GM12878 (cell line): Measurements from ENCODE around the gene ADAMTS7. TPM values are rescaled to one million over a fixed set of nuclear protein-coding genes. Genes with fewer than 3 reads are reported as not detected.
"Not testable (repeated sequence)": the region's sequence is repeated elsewhere in the genome, so short reads cannot be mapped to it uniquely, and the experiment has no call there.

ENCODE experiments used
- ATAC-seq: fragments of 200-7000 bp; cut with Tn5 transposase; 3 replicates; pipeline ENCODE4 v1.9.1; 2020; ENCODE audit warnings: mild to moderate bottlenecking, moderate library complexity
- BruUV-seq: library from RNA; stranded (reverse); fragments of 400-500 nt; replicated peaks from 2 replicates; lab custom pipeline; 2021; lab: Mats Ljungman, UMichigan
- CTCF ChIA-PET: fragments of 300-600 bp; sonication (Branson Sonifier 250); formaldehyde crosslinking; extraction: SDS; loops from one replicate; lab custom pipeline; 2021; ENCODE audit warnings: inconsistent platforms; lab: Yijun Ruan, JAX
- POLR2A ChIA-PET: fragments of 350-600 bp; formaldehyde crosslinking; extraction: SDS; loops from one replicate; lab custom pipeline; 2021; ENCODE audit warnings: inconsistent platforms; lab: Charles Lee
- RAD21 ChIA-PET: fragments of 300-600 bp; sonication (Branson Sonifier 250); formaldehyde crosslinking; loops from one replicate; lab custom pipeline; 2023; ENCODE audit warnings: antibody characterized with exemption; ENCODE audit not compliant: unreplicated experiment; lab: Charles Lee
- SMC1A ChIA-PET: fragments of 300-600 bp; sonication (Branson Sonifier 250); formaldehyde crosslinking; loops from one replicate; lab custom pipeline; 2023; ENCODE audit not compliant: unreplicated experiment, uncharacterized antibody; lab: Charles Lee
- DNase-seq: peaks from one replicate; pipeline ENCODE4 v3.0.0-alpha.2; 2011; ENCODE audit warnings: low read depth, low spot score
- FAIRE-seq: peaks from 3 replicates; lab custom pipeline; 2011; peaks lifted over from hg19 to GRCh38; lab: Jason Lieb, UNC
- H2AFZ ChIP-seq: 2 replicates; pipeline ENCODE4 v1.6.0; 2011; ENCODE audit warnings: low read depth, low read length, control low read depth; ENCODE audit not compliant: control insufficient read depth
- H3K27ac ChIP-seq: 2 replicates; pipeline ENCODE4 v1.5.1; 2011; ENCODE audit warnings: control low read depth; ENCODE audit not compliant: control insufficient read depth, insufficient read depth
- H3K27me3 ChIP-seq, 2 experiments: replicated peaks in 1 of 2; 2 replicates each; pipeline versions ENCODE4 v1.6.0 to v1.6.1; 2011; ENCODE audit warnings: low read length in 1 of 2; ENCODE audit not compliant: control insufficient read depth in 2 of 2, insufficient read depth in 2 of 2
- H3K36me3 ChIP-seq, 2 experiments: 2 replicates each; pipeline ENCODE4 v1.5.1; 2011; ENCODE audit warnings: low read length in 1 of 2; ENCODE audit not compliant: control insufficient read depth in 2 of 2, insufficient read depth in 2 of 2
- H3K4me1 ChIP-seq: 2 replicates; pipeline ENCODE4 v1.6.1; 2011; ENCODE audit warnings: mild to moderate bottlenecking, low read length, moderate library complexity, mixed read lengths; ENCODE audit not compliant: control insufficient read depth, insufficient read depth
- H3K4me2 ChIP-seq: 2 replicates; pipeline ENCODE4 v1.6.0; 2011; ENCODE audit warnings: control low read depth; ENCODE audit not compliant: control insufficient read depth, insufficient read depth
- H3K4me3 ChIP-seq: fragments of 200-600 bp; sonication (generic); 2 replicates; pipeline ENCODE4 v1.5.1; 2016
- H3K79me2 ChIP-seq: 2 replicates; pipeline ENCODE4 v1.6.0; 2011; ENCODE audit warnings: low read length; ENCODE audit not compliant: control insufficient read depth, insufficient read depth
- H3K9ac ChIP-seq: 2 replicates; pipeline ENCODE4 v1.8.0; 2011; ENCODE audit warnings: low read length, control low read depth, mixed read lengths; ENCODE audit not compliant: control insufficient read depth, insufficient read depth
- H3K9me3 ChIP-seq: replicated peaks from 3 replicates; pipeline ENCODE4 v1.5.1; 2011; ENCODE audit warnings: mild to moderate bottlenecking, low read length; ENCODE audit not compliant: control insufficient read depth, insufficient read depth
- H4K20me1 ChIP-seq: 2 replicates; pipeline ENCODE4 v1.6.0; 2011; ENCODE audit not compliant: control insufficient read depth, insufficient read depth
- BCL3 ChIP-seq: IDR thresholded peaks from 2 replicates; pipeline ENCODE4 v1.6.1; 2011; ENCODE audit warnings: borderline replicate concordance, low read depth, mild to moderate bottlenecking, moderate library complexity, low read length; ENCODE audit not compliant: insufficient read depth, poor library complexity, severe bottlenecking
- CREM ChIP-seq: IDR thresholded peaks from 2 replicates; pipeline ENCODE4 v1.6.1; 2014; ENCODE audit warnings: antibody characterized with exemption, low read depth
- DPF2 ChIP-seq: fragments of 450-650 bp; IDR thresholded peaks from 2 replicates; pipeline ENCODE4 v1.6.1; 2017; ENCODE audit warnings: mild to moderate bottlenecking
- EGR1 ChIP-seq, 2 experiments: IDR thresholded peaks; 1 replicate in 1 of 2; 2 replicates in 1 of 2; pipeline ENCODE4 v1.6.1; 2011 to 2012; ENCODE audit warnings: low read depth in 2 of 2, low read length in 2 of 2, borderline replicate concordance in 1 of 2, mild to moderate bottlenecking in 1 of 2, moderate library complexity in 1 of 2
- IKZF2 ChIP-seq, 2 experiments: fragments of 450-650 bp; IDR thresholded peaks; 2 replicates each; pipeline ENCODE4 v1.6.1; 2017; ENCODE audit warnings: mild to moderate bottlenecking in 2 of 2, moderate library complexity in 2 of 2
- WGBS: methylation state at CpG from one replicate; pipeline ENCODE4 v1.1.6; 2016; ENCODE audit warnings: low lambda C conversion rate; ENCODE audit not compliant: insufficient replicate concordance, insufficient coverage; ENCODE audit errors: missing lambda C conversion rate; 5-methylcytosine and 5-hydroxymethylcytosine counted together
- in situ Hi-C: fragments of 300-500 bp; cut with MboI; formaldehyde crosslinking; loops from 9 replicates; pipeline ENCODE4 v1.14.3; 2018; ENCODE audit warnings: mixed read lengths
- intact Hi-C: fragments of 100-400 bp; cut with micrococcal nuclease; formaldehyde crosslinking; loops from one replicate; pipeline ENCODE4 v1.14.2; 2022; ENCODE audit not compliant: unreplicated experiment
- polyA plus RNA-seq, 11 experiments: library from polyadenylated mRNA; depleted of rRNA in 4 of 11; unstranded in 6 of 11; stranded (reverse) in 5 of 11; fragments of >200 nt; fragmentation: Nextera tagmentation in 4 of 11; fragmentation: Illumina TruSeq in 1 of 11; extraction: Ambion mirVana in 4 of 11; extraction: Trizol in 1 of 11; gene quantifications; 1 replicate in 1 of 11; 2 replicates in 10 of 11; pipeline versions ENCODE4 v1.2.1 to v1.2.3, GENCODE V29; 2011 to 2016; ENCODE audit warnings: inconsistent platforms in 2 of 11, missing spikeins in 2 of 11, low read depth in 1 of 11
- total RNA-seq, 4 experiments: library from RNA; depleted of rRNA in 3 of 4; stranded (reverse); fragments of >200 nt in 3 of 4; fragmentation: Illumina TruSeq in 1 of 4; extraction: Trizol in 1 of 4; gene quantifications; 2 replicates each; pipeline versions ENCODE4 v1.2.1 to v1.2.3, GENCODE V29; 2013 to 2021
- TF ChIP-seq, protein P1 (sequence below): fragments of 450-650 bp; formaldehyde crosslinking; IDR thresholded peaks from 2 replicates; pipeline ENCODE4 v1.4.0; 2022; ENCODE audit warnings: mild to moderate bottlenecking, moderate library complexity

ADAMTS7 gene
- total and polyA plus RNA-seq, 10 of the 15 experiments (the other 5 are each of a cell fraction or from before 2014, with no cell fraction given), result 0.03 to 0.28 (median 0.06) TPM; not detected in 6

DNA sequence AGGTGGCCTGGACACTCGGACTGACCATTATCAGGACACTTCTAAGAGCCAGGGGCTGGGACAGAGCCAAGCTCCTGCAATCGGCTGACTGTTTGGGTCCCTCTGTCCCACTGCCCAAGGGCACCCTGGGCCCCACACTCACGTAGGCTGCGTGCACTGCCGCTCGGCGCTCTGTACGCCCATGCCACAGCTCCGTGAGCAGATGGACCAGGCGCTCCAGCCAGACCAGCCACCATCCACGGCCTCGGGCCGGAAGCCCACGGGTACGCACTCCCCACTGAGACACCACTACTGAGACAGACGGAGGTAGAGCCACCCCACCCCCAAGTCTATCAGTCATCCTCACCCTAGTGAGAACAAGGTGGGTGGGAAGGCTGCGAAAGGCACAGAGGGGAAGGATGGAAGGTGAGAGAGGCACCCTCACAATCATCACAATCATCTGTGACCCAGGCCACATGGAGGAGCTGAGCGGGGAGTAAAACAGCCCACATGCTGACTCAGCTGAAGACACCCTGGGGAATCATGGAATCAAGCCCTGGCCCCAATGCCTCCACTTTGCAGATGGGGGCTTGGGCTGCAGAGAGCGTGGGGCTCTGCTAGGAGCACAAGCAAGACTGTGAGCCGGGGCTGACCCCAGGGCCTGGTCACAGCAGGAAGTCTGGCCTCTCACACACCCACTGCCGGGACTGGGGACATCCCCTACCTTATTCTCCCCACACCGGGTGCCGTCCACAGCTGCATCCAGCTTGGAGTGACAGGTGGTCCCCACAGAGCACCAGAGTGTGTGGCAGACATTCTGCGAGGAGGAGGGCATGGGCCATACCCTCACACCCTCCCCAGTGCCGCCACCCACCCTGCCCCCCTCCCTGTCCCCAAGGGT, 35.0 kb downstream of the ADAMTS7 start:
- H3K4me1 ChIP-seq, SMC1A ChIA-PET, RAD21 ChIA-PET, ATAC-seq, H3K36me3 ChIP-seq, H3K4me2 ChIP-seq, intact Hi-C loops, CTCF ChIA-PET, H3K9ac ChIP-seq, H4K20me1 ChIP-seq, BruUV-seq, FAIRE-seq, H3K27me3 ChIP-seq, H3K4me3 ChIP-seq, H3K79me2 ChIP-seq, DNase-seq, H3K27ac ChIP-seq, POLR2A ChIA-PET, H2AFZ ChIP-seq, H3K9me3 ChIP-seq: not testable (repeated sequence)
- in situ Hi-C loops, result loop anchor here (5.0 kb wide), 1 partner anchor 799 kb away; no protein-coding TSS in a partner anchor
- 48% methylated on average over 23 of the region's 25 CpGs for WGBS

GRCh38 chr15:78775472-78775871, 35.8 kb downstream of the ADAMTS7 start:
- Histone ChIP-seq H4K20me1 (no peaks in the 10 kb centered on the region), H3K9me3 (no peaks in the 10 kb centered on the region), H3K36me3 (no peaks in the 10 kb centered on the region), H3K27ac (no peak overlapping the region), H2AFZ (no peak overlapping the region), H3K9ac (no peak overlapping the region), H3K4me1 (no peaks in the 10 kb centered on the region), H3K27me3 (no peaks in the 10 kb centered on the region), H3K4me2 (no peak overlapping the region), H3K79me2 (no peaks in the 10 kb centered on the region), H3K4me3 (no peak overlapping the region)
- FAIRE-seq (no peak), ATAC-seq (no peak), DNase-seq (no peak)
- WGBS, result 47% methylated on average over 5 of the region's 8 CpGs
- intact Hi-C loops, result no loop called here
- POLR2A ChIA-PET, result no interaction called here
- CTCF ChIA-PET, result interaction anchor here (1.3 kb wide), 1 partner anchor 33 kb away, joined by 3 read pairs; no protein-coding TSS in a partner anchor
- TF ChIP-seq DPF2 (no peak), CREM (no peak), IKZF2 (IDR thresholded peaks at IDR 0.05) (no peak), BCL3 (no peak), EGR1 (IDR thresholded peaks at IDR 0.05; ENCODE audit: borderline replicate concordance in 1 of 2, low read depth in 2 of 2, low read length in 2 of 2) (no peak)
- TF ChIP-seq, protein P1, sequence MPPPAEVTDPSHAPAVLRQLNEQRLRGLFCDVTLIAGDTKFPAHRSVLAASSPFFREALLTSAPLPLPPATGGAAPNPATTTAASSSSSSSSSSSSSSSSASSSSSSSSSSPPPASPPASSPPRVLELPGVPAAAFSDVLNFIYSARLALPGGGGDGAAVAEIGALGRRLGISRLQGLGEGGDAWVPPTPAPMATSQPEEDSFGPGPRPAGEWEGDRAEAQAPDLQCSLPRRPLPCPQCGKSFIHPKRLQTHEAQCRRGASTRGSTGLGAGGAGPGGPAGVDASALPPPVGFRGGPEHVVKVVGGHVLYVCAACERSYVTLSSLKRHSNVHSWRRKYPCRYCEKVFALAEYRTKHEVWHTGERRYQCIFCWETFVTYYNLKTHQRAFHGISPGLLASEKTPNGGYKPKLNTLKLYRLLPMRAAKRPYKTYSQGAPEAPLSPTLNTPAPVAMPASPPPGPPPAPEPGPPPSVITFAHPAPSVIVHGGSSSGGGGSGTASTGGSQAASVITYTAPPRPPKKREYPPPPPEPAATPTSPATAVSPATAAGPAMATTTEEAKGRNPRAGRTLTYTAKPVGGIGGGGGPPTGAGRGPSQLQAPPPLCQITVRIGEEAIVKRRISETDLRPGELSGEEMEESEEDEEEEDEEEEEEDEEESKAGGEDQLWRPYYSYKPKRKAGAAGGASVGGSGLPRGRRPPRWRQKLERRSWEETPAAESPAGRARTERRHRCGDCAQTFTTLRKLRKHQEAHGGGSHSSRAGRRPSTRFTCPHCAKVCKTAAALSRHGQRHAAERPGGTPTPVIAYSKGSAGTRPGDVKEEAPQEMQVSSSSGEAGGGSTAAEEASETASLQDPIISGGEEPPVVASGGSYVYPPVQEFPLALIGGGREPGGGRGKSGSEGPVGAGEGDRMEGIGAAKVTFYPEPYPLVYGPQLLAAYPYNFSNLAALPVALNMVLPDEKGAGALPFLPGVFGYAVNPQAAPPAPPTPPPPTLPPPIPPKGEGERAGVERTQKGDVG (CRISPR knock-in tag), result no peak
- SMC1A ChIA-PET, result no interaction called here
- in situ Hi-C loops, result loop anchor here (5.0 kb wide), 1 partner anchor 798 kb away; no protein-coding TSS in a partner anchor
- RAD21 ChIA-PET, result no interaction called here
- no TSS peak for BruUV-seq
